SK-N-SH (cell line): ENCODE data around the gene MAP2K5. TPM values are rescaled to one million over a fixed set of nuclear protein-coding genes. Genes with fewer than 3 reads are reported as not detected.
"Not testable (repeated sequence)": the region's sequence is repeated elsewhere in the genome, so short reads cannot be mapped to it uniquely, and the experiment has no call there.

Experiments
- CTCF ChIA-PET: fragments of 300-600, 350-600 bp; formaldehyde crosslinking; extraction: SDS; loops from one replicate; lab custom pipeline; 2021; lab: Yijun Ruan, JAX
- POLR2A ChIA-PET: fragments of 350-600 bp; sonication (Branson Sonifier 250); formaldehyde crosslinking; extraction: SDS; loops from one replicate; lab custom pipeline; 2020; ENCODE audit warnings: antibody characterized with exemption, inconsistent platforms; lab: Yijun Ruan, JAX
- DNase-seq: peaks from one replicate; pipeline ENCODE4 v3.0.0; 2012
- H2AFZ ChIP-seq: fragments of 200-600 bp; sonication (generic); 2 replicates; pipeline ENCODE4 v1.8.1; 2016; ENCODE audit warnings: antibody characterized with exemption, mild to moderate bottlenecking, low read depth
- H3F3A ChIP-seq: fragments of 200-600 bp; sonication (generic); replicated peaks from 2 replicates; pipeline ENCODE3; 2016; ENCODE audit warnings: antibody characterized with exemption, mild to moderate bottlenecking; ENCODE audit not compliant: insufficient read depth
- H3K27ac ChIP-seq, 2 experiments: fragments of 200-500 bp in 1 of 2; fragments of 200-600 bp in 1 of 2; sonication (Bioruptor generic) in 1 of 2; sonication (generic), shearing (Covaris generic) in 1 of 2; 2 replicates each; pipeline versions ENCODE4 v1.5.1 to v1.6.1; 2014 to 2016; ENCODE audit warnings: low read depth in 2 of 2, inconsistent platforms in 1 of 2, low read length in 1 of 2, mild to moderate bottlenecking in 1 of 2, mixed read lengths in 1 of 2
- H3K27me3 ChIP-seq: fragments of 200-600 bp; sonication (generic), shearing (Covaris generic); 2 replicates; pipeline ENCODE4 v1.6.1; 2016; ENCODE audit warnings: mixed run types; ENCODE audit not compliant: insufficient read depth
- H3K36me3 ChIP-seq, 2 experiments: fragments of 200-500 bp in 1 of 2; fragments of 200-600 bp in 1 of 2; sonication (Bioruptor generic) in 1 of 2; sonication (generic) in 1 of 2; replicated peaks in 1 of 2; 2 replicates each; pipeline versions ENCODE3 to v1.5.1; 2014 to 2016; ENCODE audit warnings: low read length in 1 of 2, mild to moderate bottlenecking in 1 of 2; ENCODE audit not compliant: insufficient read depth in 2 of 2, control insufficient read depth in 1 of 2
- H3K4me1 ChIP-seq, 2 experiments: fragments of 200-500 bp in 1 of 2; fragments of 200-600 bp in 1 of 2; sonication (Bioruptor generic) in 1 of 2; sonication (generic), shearing (Covaris generic) in 1 of 2; 2 replicates each; pipeline versions ENCODE4 v1.5.1 to v1.6.1; 2014 to 2016; ENCODE audit warnings: low read depth in 1 of 2, low read length in 1 of 2, mixed run types in 1 of 2; ENCODE audit not compliant: insufficient read depth in 2 of 2, control insufficient read depth in 1 of 2
- H3K4me2 ChIP-seq: fragments of 200-600 bp; sonication (generic), shearing (Covaris generic); 2 replicates; pipeline ENCODE4 v1.6.1; 2017; ENCODE audit warnings: mixed run types
- H3K4me3 ChIP-seq, 2 experiments: fragments of 200-500 bp in 1 of 2; fragments of 200-600 bp in 1 of 2; sonication (Bioruptor generic) in 1 of 2; sonication (generic), shearing (Covaris generic) in 1 of 2; 2 replicates each; pipeline versions ENCODE4 v1.5.1 to v1.8.1; 2014 to 2016; ENCODE audit warnings: low read depth in 2 of 2, inconsistent platforms in 1 of 2, low read length in 1 of 2, mild to moderate bottlenecking in 1 of 2, mixed read lengths in 1 of 2, moderate library complexity in 1 of 2
- H3K79me2 ChIP-seq: fragments of 200-600 bp; sonication (generic); 2 replicates; pipeline ENCODE4 v1.8.1; 2017; ENCODE audit warnings: mild to moderate bottlenecking; ENCODE audit not compliant: insufficient read depth
- H3K9ac ChIP-seq: fragments of 200-600 bp; sonication (generic); 2 replicates; pipeline ENCODE4 v1.6.1; 2017; ENCODE audit warnings: mixed run types
- H3K9me2 ChIP-seq: fragments of 200-600 bp; sonication (generic); 2 replicates; pipeline ENCODE4 v1.6.1; 2017; ENCODE audit warnings: mixed run types
- H3K9me3 ChIP-seq: fragments of 200-600 bp; sonication (generic); 2 replicates; pipeline ENCODE4 v1.6.1; 2017; ENCODE audit warnings: mixed run types, mild to moderate bottlenecking, moderate library complexity
- H4K20me1 ChIP-seq: fragments of 200-600 bp; sonication (generic); 2 replicates; pipeline ENCODE4 v1.6.1; 2017; ENCODE audit warnings: mild to moderate bottlenecking, mixed run types; ENCODE audit not compliant: insufficient read depth
- EZH2phosphoT487 ChIP-seq: fragments of 200-600 bp; sonication (generic); IDR thresholded peaks from 2 replicates; pipeline ENCODE4 v1.6.1; 2017; ENCODE audit warnings: low read depth, mixed run types, mild to moderate bottlenecking, antibody characterized with exemption, moderate library complexity, borderline replicate concordance
- FOXM1 ChIP-seq: IDR thresholded peaks from 2 replicates; pipeline ENCODE4 v1.4.0; 2012; ENCODE audit warnings: low read depth, mild to moderate bottlenecking
- GABPA ChIP-seq: IDR thresholded peaks from 2 replicates; pipeline ENCODE4 v1.4.0; 2012; ENCODE audit warnings: low read depth, mild to moderate bottlenecking
- IRF3 ChIP-seq: fragments of 150-350 bp; IDR thresholded peaks from 2 replicates; pipeline ENCODE4 v1.6.1; 2016; ENCODE audit warnings: mild to moderate bottlenecking, low read depth, low read length
- JUND ChIP-seq: IDR thresholded peaks from 2 replicates; pipeline ENCODE4 v1.4.0; 2012
- MAX ChIP-seq: IDR thresholded peaks from 2 replicates; pipeline ENCODE4 v1.4.0; 2012; ENCODE audit warnings: low read depth
- MEF2A ChIP-seq: IDR thresholded peaks from 2 replicates; pipeline ENCODE4 v1.4.0; 2012; ENCODE audit warnings: low read depth, borderline replicate concordance
- NFIC ChIP-seq: IDR thresholded peaks from 2 replicates; pipeline ENCODE4 v1.4.0; 2012; ENCODE audit warnings: borderline replicate concordance
- RAD21 ChIP-seq: IDR thresholded peaks from 2 replicates; pipeline ENCODE4 v1.6.1; 2012; ENCODE audit warnings: mild to moderate bottlenecking, low read length
- RFX5 ChIP-seq: IDR thresholded peaks from 2 replicates; pipeline ENCODE4 v1.6.1; 2012; ENCODE audit warnings: mild to moderate bottlenecking, improper control_type of control experiment, low read length
- SIN3A ChIP-seq: IDR thresholded peaks from 2 replicates; pipeline ENCODE4 v1.6.1; 2012; ENCODE audit warnings: low read depth, mild to moderate bottlenecking, low read length, moderate library complexity, borderline replicate concordance
- SMC3 ChIP-seq: IDR thresholded peaks from 2 replicates; pipeline ENCODE4 v1.6.1; 2012; ENCODE audit warnings: low read depth, low read length, improper control_type of control experiment
- TAF1 ChIP-seq: IDR thresholded peaks from 2 replicates; pipeline ENCODE4 v1.6.1; 2012; ENCODE audit warnings: low read depth, mild to moderate bottlenecking, low read length, moderate library complexity, borderline replicate concordance
- USF1 ChIP-seq: IDR thresholded peaks from 2 replicates; pipeline ENCODE4 v1.4.0; 2012; ENCODE audit warnings: low read depth, borderline replicate concordance
- USF2 ChIP-seq: fragments of 150-350 bp; IDR thresholded peaks from 2 replicates; pipeline ENCODE4 v1.6.1; 2017; ENCODE audit warnings: antibody characterized with exemption, low read length, low read depth, borderline replicate concordance
- WGBS: methylation state at CpG from one replicate; pipeline ENCODE4 v1.1.6; 2017; ENCODE audit warnings: low lambda C conversion rate; 5-methylcytosine and 5-hydroxymethylcytosine counted together
- polyA plus RNA-seq, 3 experiments: library from polyadenylated mRNA; depleted of rRNA; stranded (reverse); fragments of >200 nt; gene quantifications; 2 replicates each; pipeline ENCODE4 v1.2.3, GENCODE V29; 2012

MAP2K5 gene
- polyA plus RNA-seq, 1 of the 3 experiments (the other 2 are of a cell fraction) = 6.2 TPM

GRCh38 chr15:67632261-67632660 is 89.8 kb downstream of the MAP2K5 start:
- DNase-seq = no peak
- Histone ChIP-seq H3K9me3 (peaks cover 4% of the 10 kb centered on the region; the same call in 1 of the 2 replicates), H3K4me1 (no peaks in the 10 kb centered on the region), H3K79me2 (no peaks in the 10 kb centered on the region), H3K9me2 (no peaks in the 10 kb centered on the region), H3K4me2 (no peak overlapping the region), H3K27me3 (no peaks in the 10 kb centered on the region), H3K27ac (no peak overlapping the region), H3F3A (peaks cover 4% of the 10 kb centered on the region)
- POLR2A ChIA-PET = no interaction called here
- TF ChIP-seq NFIC (no peak), SIN3A (no peak), TAF1 (no peak), MEF2A (no peak), SMC3 (no peak), RAD21 (no peak), FOXM1 (no peak), USF2 (no peak), EZH2phosphoT487 (no peak), JUND (no peak), USF1 (no peak), RFX5 (no peak), MAX (no peak), GABPA (no peak), IRF3 (no peak)
- TF ChIP-seq, all 33 proteins: peak for 0
- Histone ChIP-seq H3K36me3 (peaks cover 10 to 11% of the 10 kb centered on the region in 2 experiments), H4K20me1 (no peaks in the 10 kb centered on the region), H3K9ac (no peak overlapping the region), H2AFZ (no peak overlapping the region), H3K4me3 (no peak overlapping the region)
- WGBS = 94% methylated on average over 3 of the region's 3 CpGs
- CTCF ChIA-PET = no interaction called here

GRCh38 chr15:67635950-67636349 is 93.4 kb downstream of the MAP2K5 start:
- H3K4me1 ChIP-seq, H3K4me3 ChIP-seq, DNase-seq, H3K4me2 ChIP-seq, H3K79me2 ChIP-seq, H2AFZ ChIP-seq, H3F3A ChIP-seq, CTCF ChIA-PET, POLR2A ChIA-PET, H3K9ac ChIP-seq, H3K9me3 ChIP-seq, H3K27me3 ChIP-seq, H4K20me1 ChIP-seq, H3K27ac ChIP-seq, H3K9me2 ChIP-seq: not testable (repeated sequence)
- WGBS = 96% methylated on average over 11 of the region's 11 CpGs
- peaks cover 12 to 15% of the 10 kb centered on the region in 2 experiments for H3K36me3 ChIP-seq
